Nephron (organoid): ENCODE results near the gene P2RX3.

Experiments
- H3K27ac Mint-ChIP-seq, 3 experiments: 2 replicates each; pipeline ENCODE4 v1.8.0; 2020; ENCODE audit warnings: mixed read lengths in 3 of 3, mild to moderate bottlenecking in 2 of 3, moderate library complexity in 1 of 3
- H3K27me3 Mint-ChIP-seq: 2 replicates; pipeline ENCODE4 v1.8.0; 2021; ENCODE audit warnings: low read depth, mild to moderate bottlenecking, moderate library complexity, mixed read lengths
- H3K36me3 Mint-ChIP-seq: 2 replicates; pipeline ENCODE4 v1.8.0; 2020; ENCODE audit warnings: low read depth, mixed read lengths
- H3K4me1 Mint-ChIP-seq: 2 replicates; pipeline ENCODE4 v1.8.0; 2020; ENCODE audit warnings: mixed read lengths
- H3K4me3 Mint-ChIP-seq, 3 experiments: 2 replicates each; pipeline ENCODE4 v1.8.0; 2020; ENCODE audit warnings: mild to moderate bottlenecking in 3 of 3, mixed read lengths in 3 of 3, moderate library complexity in 2 of 3
- H3K9me3 Mint-ChIP-seq: 2 replicates; pipeline ENCODE4 v1.8.0; 2020; ENCODE audit warnings: mixed read lengths
- TF ChIP-seq, protein P1 (sequence below), 3 experiments: fragments of 200-600 bp; sonication (generic); IDR thresholded peaks; one replicate each; pipeline ENCODE4 v1.5.0; 2021; ENCODE audit warnings: antibody characterized with exemption in 3 of 3; ENCODE audit not compliant: unreplicated experiment in 3 of 3

The P2RX3 gene

DNA sequence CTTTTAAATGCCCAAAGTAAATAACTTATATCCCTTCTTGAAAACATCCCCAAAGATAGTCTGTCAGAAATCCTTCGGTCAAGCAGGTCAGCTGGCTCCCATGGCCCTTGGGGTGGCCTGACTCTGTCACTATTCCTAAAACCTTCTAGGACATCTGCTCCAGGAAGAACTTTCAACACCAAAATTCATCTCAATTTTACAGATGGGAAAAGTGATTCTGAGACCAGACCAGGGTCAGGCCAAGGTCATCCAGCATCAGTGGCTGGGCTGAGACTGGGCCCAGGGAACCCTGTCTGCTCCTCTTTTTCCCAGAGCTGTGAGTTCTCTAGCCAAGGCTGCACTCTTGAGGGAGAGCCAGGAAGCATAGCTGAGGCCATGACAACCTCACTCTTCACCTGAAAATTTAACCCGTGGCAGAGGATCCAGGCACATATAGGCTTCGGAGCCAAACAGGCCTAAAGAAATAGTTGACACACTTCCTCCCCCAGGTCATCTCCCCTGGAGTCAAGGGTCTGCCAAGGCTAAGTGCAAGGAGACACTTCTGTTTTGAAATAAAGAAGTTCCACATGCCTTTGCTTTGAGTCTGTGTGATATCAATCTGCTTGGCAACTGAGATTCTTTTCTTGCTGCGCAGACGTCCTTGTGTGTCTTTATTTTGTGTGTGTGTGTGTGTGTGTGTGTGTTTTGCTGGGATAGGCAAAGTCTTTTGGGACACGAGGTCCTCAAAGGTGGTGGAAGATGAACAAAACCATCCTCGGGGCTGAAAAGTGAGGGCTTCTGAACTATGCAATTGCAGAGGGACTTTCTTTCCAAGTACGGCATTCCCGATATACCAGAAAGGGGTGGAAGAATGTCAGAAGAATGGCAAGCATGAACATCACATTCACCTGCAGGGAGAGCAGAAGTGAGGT lies 69.1 kb downstream of the P2RX3 start:
- no peaks in the 10 kb centered on the region for H3K4me1 Mint-ChIP-seq
- no peak overlapping the region for H3K4me3 Mint-ChIP-seq
- H3K27me3 Mint-ChIP-seq, result no peaks in the 10 kb centered on the region
- no peak overlapping the region for H3K27ac Mint-ChIP-seq
- peaks cover 33% of the 10 kb centered on the region for H3K36me3 Mint-ChIP-seq
- H3K9me3 Mint-ChIP-seq, result no peaks in the 10 kb centered on the region
- TF ChIP-seq, protein P1, sequence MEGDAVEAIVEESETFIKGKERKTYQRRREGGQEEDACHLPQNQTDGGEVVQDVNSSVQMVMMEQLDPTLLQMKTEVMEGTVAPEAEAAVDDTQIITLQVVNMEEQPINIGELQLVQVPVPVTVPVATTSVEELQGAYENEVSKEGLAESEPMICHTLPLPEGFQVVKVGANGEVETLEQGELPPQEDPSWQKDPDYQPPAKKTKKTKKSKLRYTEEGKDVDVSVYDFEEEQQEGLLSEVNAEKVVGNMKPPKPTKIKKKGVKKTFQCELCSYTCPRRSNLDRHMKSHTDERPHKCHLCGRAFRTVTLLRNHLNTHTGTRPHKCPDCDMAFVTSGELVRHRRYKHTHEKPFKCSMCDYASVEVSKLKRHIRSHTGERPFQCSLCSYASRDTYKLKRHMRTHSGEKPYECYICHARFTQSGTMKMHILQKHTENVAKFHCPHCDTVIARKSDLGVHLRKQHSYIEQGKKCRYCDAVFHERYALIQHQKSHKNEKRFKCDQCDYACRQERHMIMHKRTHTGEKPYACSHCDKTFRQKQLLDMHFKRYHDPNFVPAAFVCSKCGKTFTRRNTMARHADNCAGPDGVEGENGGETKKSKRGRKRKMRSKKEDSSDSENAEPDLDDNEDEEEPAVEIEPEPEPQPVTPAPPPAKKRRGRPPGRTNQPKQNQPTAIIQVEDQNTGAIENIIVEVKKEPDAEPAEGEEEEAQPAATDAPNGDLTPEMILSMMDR (IDR thresholded peaks at IDR 0.05; ENCODE audit: unreplicated experiment in 3 of 3), result no peak

DNA sequence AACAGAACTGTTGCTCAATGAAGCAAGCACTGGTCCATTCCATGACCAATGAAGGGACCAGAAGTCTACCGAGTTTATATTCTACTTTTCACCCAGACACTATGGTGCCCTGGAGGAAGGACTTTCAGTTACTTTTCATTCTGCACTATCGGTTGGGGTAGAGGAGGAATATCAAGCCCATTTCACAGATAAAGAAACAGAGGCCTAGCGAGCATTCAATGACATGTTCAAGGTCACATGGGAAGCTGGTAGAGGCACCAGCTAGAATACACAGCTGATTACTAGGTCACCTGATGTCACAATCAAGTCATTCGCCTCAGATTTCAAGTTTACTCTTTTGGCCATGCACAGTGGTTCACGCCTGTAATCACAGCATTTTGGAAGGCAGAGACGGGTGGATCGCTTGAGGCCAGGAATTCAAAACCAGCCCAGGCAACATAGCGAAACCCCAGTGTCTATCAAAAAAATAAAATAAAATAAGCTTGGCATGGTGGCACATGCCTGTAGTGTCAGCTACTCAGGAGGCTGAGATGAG lies 69.9 kb downstream of the P2RX3 start:
- H3K4me1 Mint-ChIP-seq, result no peaks in the 10 kb centered on the region
- TF ChIP-seq, protein P1 (IDR thresholded peaks at IDR 0.05; ENCODE audit: unreplicated experiment in 3 of 3), result no peak
- H3K27ac Mint-ChIP-seq, result no peak overlapping the region
- no peaks in the 10 kb centered on the region for H3K9me3 Mint-ChIP-seq
- H3K4me3 Mint-ChIP-seq, result no peak overlapping the region
- peaks cover 36% of the 10 kb centered on the region for H3K36me3 Mint-ChIP-seq
- no peaks in the 10 kb centered on the region for H3K27me3 Mint-ChIP-seq

DNA sequence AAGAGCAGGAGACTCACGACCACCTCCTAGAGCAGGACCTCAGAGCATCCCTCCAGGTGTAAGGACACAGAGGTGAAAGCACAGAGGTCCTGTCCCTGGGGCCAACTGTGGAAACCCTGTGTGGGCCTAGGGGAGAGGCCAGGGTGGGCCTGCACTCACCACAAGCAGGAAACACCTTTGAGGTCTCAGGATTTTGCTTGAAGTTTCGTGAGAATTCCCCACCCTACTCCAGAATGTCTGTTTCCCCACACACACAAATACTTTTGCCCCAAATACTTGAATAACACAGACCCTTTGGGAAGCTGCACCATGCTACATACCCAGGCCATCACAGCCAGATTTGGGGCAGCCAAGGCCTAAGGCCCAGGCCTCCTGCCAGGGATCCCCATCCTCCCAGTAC lies 70.6 kb downstream of the P2RX3 start:
- Mint-ChIP-seq H3K4me1 (no peaks in the 10 kb centered on the region), H3K27ac (no peak overlapping the region), H3K4me3 (no peak overlapping the region), H3K27me3 (no peaks in the 10 kb centered on the region), H3K9me3 (no peaks in the 10 kb centered on the region), H3K36me3 (peaks cover 44% of the 10 kb centered on the region)
- TF ChIP-seq, protein P1 (IDR thresholded peaks at IDR 0.05; ENCODE audit: unreplicated experiment in 3 of 3), result no peak

DNA sequence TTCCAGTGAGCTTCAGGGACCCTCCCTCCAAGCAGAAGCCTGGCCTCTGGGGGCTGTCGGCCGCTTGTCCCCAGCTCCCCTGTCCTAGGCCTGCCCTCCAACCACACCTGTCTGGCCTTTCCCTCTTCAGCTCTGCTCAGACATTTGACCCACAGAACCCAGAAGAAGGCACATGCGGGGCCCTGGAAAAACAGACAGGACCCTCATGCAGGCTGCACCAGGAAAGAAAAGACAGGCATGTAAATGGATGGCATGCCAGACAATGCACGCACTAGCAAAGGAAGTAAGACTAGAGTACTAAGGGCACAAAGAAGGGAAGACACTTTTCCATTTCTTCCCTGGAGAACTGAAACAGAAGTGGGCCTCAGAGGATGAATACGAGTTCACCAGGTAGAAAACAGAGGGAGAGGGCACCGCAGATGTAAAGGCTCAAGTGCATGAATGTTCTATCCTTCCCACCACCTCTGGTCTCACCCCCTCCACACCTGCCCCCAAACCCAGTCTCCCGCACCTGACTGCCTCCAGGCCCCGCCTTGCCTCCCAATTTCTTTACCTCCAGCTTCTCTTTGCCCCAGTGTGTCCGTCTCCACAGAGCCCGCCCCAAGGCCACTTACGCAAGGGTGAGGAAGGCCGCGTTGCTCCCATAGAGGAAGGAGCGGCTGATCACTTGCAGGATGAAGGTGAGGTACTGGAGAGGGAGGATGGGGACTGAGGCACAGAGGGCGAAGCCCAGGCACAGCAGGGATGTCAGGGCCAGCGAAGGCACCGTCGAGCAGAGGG lies 71.4 kb downstream of the P2RX3 start:
- H3K4me3 Mint-ChIP-seq, result no peak overlapping the region
- no peak overlapping the region for H3K27ac Mint-ChIP-seq
- TF ChIP-seq, protein P1 (IDR thresholded peaks at IDR 0.05; ENCODE audit: unreplicated experiment in 3 of 3), result no peak
- no peaks in the 10 kb centered on the region for H3K4me1 Mint-ChIP-seq
- no peaks in the 10 kb centered on the region for H3K27me3 Mint-ChIP-seq
- H3K9me3 Mint-ChIP-seq, result no peaks in the 10 kb centered on the region
- H3K36me3 Mint-ChIP-seq, result peaks cover 49% of the 10 kb centered on the region

DNA sequence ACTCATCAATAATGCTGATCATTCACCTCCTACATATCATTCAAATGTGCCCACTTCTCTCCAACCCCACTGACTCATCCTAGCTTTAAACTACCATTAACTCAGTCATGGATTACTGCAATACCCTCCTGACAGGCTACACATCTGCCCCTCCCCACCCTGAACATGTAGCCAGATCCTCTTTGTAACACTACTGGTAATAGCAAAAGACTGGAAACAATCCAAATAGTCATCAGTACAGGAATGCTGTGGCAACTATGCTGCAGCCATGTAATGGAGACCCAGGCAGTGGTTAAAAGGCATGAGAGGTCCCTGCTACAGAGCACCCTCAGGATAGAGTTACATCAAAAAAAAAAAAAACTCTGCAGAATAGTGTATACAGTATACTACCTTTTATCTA lies 72.1 kb downstream of the P2RX3 start:
- H3K9me3 Mint-ChIP-seq, result no peaks in the 10 kb centered on the region
- H3K27ac Mint-ChIP-seq, result no peak overlapping the region
- H3K4me1 Mint-ChIP-seq, result no peaks in the 10 kb centered on the region
- TF ChIP-seq, protein P1 (IDR thresholded peaks at IDR 0.05; ENCODE audit: unreplicated experiment in 3 of 3), result no peak
- H3K27me3 Mint-ChIP-seq, result no peaks in the 10 kb centered on the region
- no peak overlapping the region for H3K4me3 Mint-ChIP-seq
- peaks cover 57% of the 10 kb centered on the region for H3K36me3 Mint-ChIP-seq
